Testis (tissue), 3 donors: ENCODE results near the gene ABRAXAS1. TPM values are rescaled to one million over a fixed set of nuclear protein-coding genes. Genes with fewer than 3 reads are reported as not detected.

Source experiments
- DNase-seq: peaks from one replicate; pipeline ENCODE4 v3.0.0-alpha.2; 2019
- H3K27ac ChIP-seq, 2 donors: fragments of 200-600 bp; sonication (generic); one replicate each; pipeline ENCODE4 v1.5.1; 2019
- H3K27me3 ChIP-seq: fragments of 200-600 bp; sonication (generic); one replicate; pipeline ENCODE4 v1.5.1; 2019
- H3K36me3 ChIP-seq: fragments of 200-600 bp; sonication (generic); one replicate; pipeline ENCODE4 v1.5.1; 2017; ENCODE audit warnings: low read depth; ENCODE audit errors: missing control alignments
- H3K4me1 ChIP-seq: fragments of 200-600 bp; sonication (generic); one replicate; pipeline ENCODE4 v1.5.1; 2019
- H3K4me3 ChIP-seq, 2 donors: fragments of 200-600 bp; sonication (generic); one replicate each; pipeline ENCODE4 v1.5.1; 2017 to 2019
- H3K9me3 ChIP-seq: fragments of 200-600 bp; sonication (generic); one replicate; pipeline ENCODE4 v1.5.1; 2017
- CTCF ChIP-seq, 3 experiments: fragments of 450-650 bp in 2 of 3; fragments of 200-600 bp in 1 of 3; sonication (generic) in 1 of 3; IDR thresholded peaks; one replicate each; pipeline ENCODE4 v1.5.1; 2016 to 2019; ENCODE audit warnings: antibody characterized with exemption in 3 of 3, mild to moderate bottlenecking in 2 of 3, moderate library complexity in 1 of 3
- POLR2A ChIP-seq: fragments of 450-650 bp; IDR thresholded peaks from one replicate; pipeline ENCODE4 v1.6.1; 2017; ENCODE audit warnings: antibody characterized with exemption, mild to moderate bottlenecking, moderate library complexity
- WGBS, 2 donors: methylation state at CpG; one replicate each; pipeline ENCODE4 v1.1.5; 2018; 5-methylcytosine and 5-hydroxymethylcytosine counted together
- intact Hi-C: fragments of 100-400 bp; cut with DNase I; formaldehyde crosslinking; loops from one replicate; pipeline ENCODE4 v1.15.1; 2023; ENCODE audit warnings: low total_unique reads
- polyA plus RNA-seq: library from polyadenylated mRNA; stranded (reverse); fragments of 350-450 nt; fragmentation: Illumina TruSeq; extraction: RNeasy Lipid Tissue Mini Kit (QIAGEN cat#74804); gene quantifications from one replicate; pipeline ENCODE4 v1.2.3, GENCODE V29; 2014; ENCODE audit warnings: low read depth, low replicate concordance; ENCODE audit not compliant: insufficient read depth
- total RNA-seq, 2 donors: library from RNA; depleted of rRNA; stranded (reverse); fragments of >200 nt; gene quantifications; one replicate each; pipeline ENCODE4 v1.2.3, GENCODE V29; 2016

The ABRAXAS1 gene
- total and polyA plus RNA-seq, 3 donors from 2014 or later, result 22.7 to 30.7 (median 25.0) TPM

GRCh38 chr4:83413676-83414075 is 71.2 kb downstream of the ABRAXAS1 start:
- Histone ChIP-seq H3K9me3 (no peaks in the 10 kb centered on the region), H3K27ac (no peak overlapping the region), H3K36me3 (no peaks in the 10 kb centered on the region), H3K4me1 (no peaks in the 10 kb centered on the region), H3K4me3 (no peak overlapping the region), H3K27me3 (no peaks in the 10 kb centered on the region)
- DNase-seq, result no peak
- 95 to 100% methylated on average over 2 of the region's 2 CpGs for WGBS, 2 donors
- TF ChIP-seq CTCF (IDR thresholded peaks at IDR 0.05) (no peak), POLR2A (no peak)
- intact Hi-C loops, result no loop called here

Other genes with a start within 250 kb of the ABRAXAS1 start
- 10 to 100 TPM; 18.8 to 19.4 TPM for gene COQ2, start 200.3 kb downstream of the ABRAXAS1 start, total RNA-seq
- 9.5 TPM for gene COQ2, start 200.3 kb downstream of the ABRAXAS1 start, polyA plus RNA-seq
- 1 to 10 TPM in 1 of 2 donors, under 1 TPM in 1; 0.79 to 2.3 TPM for gene HPSE, start 150.3 kb downstream of the ABRAXAS1 start, total RNA-seq
- gene HPSE, start 150.3 kb downstream of the ABRAXAS1 start, polyA plus RNA-seq, result 2.0 TPM
- 10 to 100 TPM; 17.5 to 23.3 TPM for gene HELQ, start 29.3 kb downstream of the ABRAXAS1 start, total RNA-seq
- gene HELQ, start 29.3 kb downstream of the ABRAXAS1 start, polyA plus RNA-seq, result 11.8 TPM
- gene MRPS18C, start 29.0 kb downstream of the ABRAXAS1 start, total RNA-seq, result 10 to 100 TPM; 15.6 to 19.4 TPM
- gene MRPS18C, start 29.0 kb downstream of the ABRAXAS1 start, polyA plus RNA-seq, result 50.3 TPM
- 1 to 10 TPM; 5.7 to 6.4 TPM for gene GPAT3, start 51.0 kb upstream of the ABRAXAS1 start, total RNA-seq
- 16.2 TPM for gene GPAT3, start 51.0 kb upstream of the ABRAXAS1 start, polyA plus RNA-seq